ENCODE data around the gene PDIA6.

Gene PDIA6

DNA sequence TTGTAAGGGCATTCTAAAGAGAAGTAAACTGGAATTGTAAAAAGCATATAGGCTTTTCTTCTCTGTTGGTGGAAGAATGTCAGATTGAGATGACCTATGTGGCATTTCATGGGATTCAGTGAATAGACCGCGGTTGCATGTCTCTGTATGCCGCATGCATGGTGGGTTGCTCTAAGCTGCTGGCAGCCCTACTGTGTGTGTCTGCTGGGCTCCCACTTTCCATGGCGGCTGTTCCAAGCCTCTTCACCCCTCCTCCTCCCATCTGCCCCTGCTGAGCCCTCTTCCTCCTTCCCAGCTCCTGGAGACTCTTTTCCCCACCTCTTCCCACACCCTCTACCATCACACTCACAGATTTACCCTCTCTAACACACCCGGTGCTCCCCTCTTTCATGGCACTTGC lies 78.6 kb downstream of the PDIA6 start:
- H3K9ac ChIP-seq (ENCODE audit: low read depth, low read length), result no peak overlapping the region

DNA sequence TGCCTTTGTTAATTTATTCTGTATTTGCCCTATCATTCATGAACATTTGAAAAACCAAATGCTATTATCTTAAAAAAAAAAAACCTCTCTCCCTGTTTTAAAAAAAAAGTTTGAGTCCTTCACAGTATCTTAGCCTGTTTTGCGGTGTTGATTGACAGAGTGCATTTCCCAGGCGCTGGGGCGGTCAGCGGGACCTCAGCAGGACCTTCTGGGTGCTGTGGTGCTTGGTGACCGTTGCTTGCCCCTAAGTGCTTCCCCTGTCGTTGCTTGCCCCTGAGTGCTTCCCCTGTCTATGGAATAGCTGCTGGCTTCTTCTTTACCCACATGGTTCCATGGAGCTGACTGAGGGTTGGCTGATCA lies 79.0 kb downstream of the PDIA6 start:
- Histone ChIP-seq H3K9ac (ENCODE audit: low read depth, low read length) (no peak overlapping the region), H3K9me3 (ENCODE audit: control insufficient read depth, insufficient read depth, low read length) (no peaks in the 10 kb centered on the region), H3K4me1 (ENCODE audit: insufficient read depth, low read length) (no peaks in the 10 kb centered on the region; the same call in 1 of the 2 replicates), H3K36me3 (ENCODE audit: insufficient read depth, low read length) (no peaks in the 10 kb centered on the region)

More for the DNA sequence above, 78.6 kb downstream of the PDIA6 start:
- Histone ChIP-seq H3K4me1 (ENCODE audit: insufficient read depth, low read length) (no peaks in the 10 kb centered on the region; the same call in 1 of the 2 replicates), H3K9me3 (ENCODE audit: control insufficient read depth, insufficient read depth, low read length) (no peaks in the 10 kb centered on the region), H3K36me3 (ENCODE audit: insufficient read depth, low read length) (no peaks in the 10 kb centered on the region)
